HG02943 (cell line): ENCODE data around the gene JAML.
"Not testable (repeated sequence)": the region's sequence is repeated elsewhere in the genome, so short reads cannot be mapped to it uniquely, and the experiment has no call there.

Experiments used
- ATAC-seq: cut with Tn5 transposase; IDR thresholded peaks from one replicate; pipeline ENCODE4 v1.9.1; 2021; ENCODE audit warnings: mild to moderate bottlenecking, low read depth, moderate library complexity; ENCODE audit not compliant: unreplicated experiment

Gene JAML

GRCh38 chr11:118199135-118199534 is 25.7 kb downstream of the JAML start:
- ATAC-seq = no peak

GRCh38 chr11:118198370-118198769 is 26.4 kb downstream of the JAML start:
- ATAC-seq = no peak

GRCh38 chr11:118194835-118195627 is 29.8 kb downstream of the JAML start:
- no peak for ATAC-seq

- no peak for ATAC-seq
These were observed 30.8 kb downstream of the JAML start for GRCh38 chr11:118193910-118194566.

GRCh38 chr11:118192817-118193216 is 32.0 kb downstream of the JAML start:
- ATAC-seq = not testable (repeated sequence)

- not testable (repeated sequence) for ATAC-seq
These were observed 33.8 kb downstream of the JAML start for GRCh38 chr11:118190942-118191506.

- ATAC-seq = no peak
These were observed 38.3 kb downstream of the JAML start for GRCh38 chr11:118186346-118187107.

- no peak for ATAC-seq
These were observed 39.8 kb downstream of the JAML start for GRCh38 chr11:118184784-118185579.

- ATAC-seq = not testable (repeated sequence)
These were observed 41.1 kb downstream of the JAML start for GRCh38 chr11:118183691-118184090.

- no peak for ATAC-seq
These were observed 44.5 kb downstream of the JAML start for GRCh38 chr11:118180300-118180703.

- ATAC-seq = no peak
These were observed 48.1 kb downstream of the JAML start for GRCh38 chr11:118176778-118177134.

GRCh38 chr11:118175993-118176777 is 48.6 kb downstream of the JAML start, which contains the start of gene SCN2B:
TSS of gene SCN2B (minus strand) at chr11:118176639. CDS start at chr11:118176431, 208 bp downstream.
- no peak for ATAC-seq

- ATAC-seq = no peak
These were observed 49.5 kb downstream of the JAML start for GRCh38 chr11:118175031-118175992.

GRCh38 chr11:118174006-118174567 is 50.7 kb downstream of the JAML start:
- no peak for ATAC-seq

GRCh38 chr11:118172356-118172755 is 52.5 kb downstream of the JAML start:
- no peak for ATAC-seq

GRCh38 chr11:118171269-118172062 is 53.3 kb downstream of the JAML start:
- no peak for ATAC-seq

- ATAC-seq = no peak
These were observed 53.9 kb downstream of the JAML start for GRCh38 chr11:118170882-118171268.
